ENCODE data around the gene C17orf50.

GRCh38 chr17:35775039-35775438, 14.4 kb downstream of the C17orf50 start:
- no peak for TF ChIP-seq CTCF (IDR thresholded peaks at IDR 0.05)
- no peak for TF ChIP-seq POLR2A (IDR thresholded peaks at IDR 0.05)
- no peak for TF ChIP-seq EP300 (IDR thresholded peaks at IDR 0.05)

Data from ovary (tissue), 3 donors.